GM12864 (cell line): ENCODE data around the gene FRY.

Experiments used
- DNase-seq: peaks from one replicate; pipeline ENCODE4 v3.0.0-alpha.2; 2011; ENCODE audit warnings: low read depth
- H3K4me3 ChIP-seq: 2 replicates; pipeline ENCODE4 v1.5.1; 2011; ENCODE audit warnings: mild to moderate bottlenecking, low read depth, low read length, control low read depth
- TF ChIP-seq, protein P1 (sequence below): IDR thresholded peaks from 2 replicates; pipeline ENCODE4 v1.5.1; 2011; ENCODE audit warnings: low read depth, mild to moderate bottlenecking, moderate library complexity, low read length, control low read depth, inconsistent platforms; ENCODE audit errors: missing control alignments

FRY gene

DNA sequence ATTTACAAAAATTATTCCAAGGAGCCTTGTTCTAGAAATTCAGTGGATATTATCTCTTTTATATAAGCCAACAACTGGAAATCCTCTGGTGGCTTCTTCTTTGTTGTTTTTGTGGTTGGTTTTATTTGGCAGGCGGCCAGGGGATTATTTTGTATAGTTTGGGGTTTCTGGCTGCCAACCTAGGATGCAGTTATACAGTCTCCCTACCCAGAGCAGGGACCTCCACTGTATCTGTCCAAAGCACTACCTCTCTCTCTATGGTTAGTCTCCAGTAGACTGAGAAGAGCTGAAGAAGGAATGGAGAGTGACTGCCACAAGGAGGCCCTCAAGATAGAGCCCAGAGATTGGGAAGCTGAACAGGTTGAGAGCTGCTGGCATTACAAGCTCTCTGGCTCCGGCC is 203.3 kb downstream of the FRY start:
- TF ChIP-seq, protein P1, sequence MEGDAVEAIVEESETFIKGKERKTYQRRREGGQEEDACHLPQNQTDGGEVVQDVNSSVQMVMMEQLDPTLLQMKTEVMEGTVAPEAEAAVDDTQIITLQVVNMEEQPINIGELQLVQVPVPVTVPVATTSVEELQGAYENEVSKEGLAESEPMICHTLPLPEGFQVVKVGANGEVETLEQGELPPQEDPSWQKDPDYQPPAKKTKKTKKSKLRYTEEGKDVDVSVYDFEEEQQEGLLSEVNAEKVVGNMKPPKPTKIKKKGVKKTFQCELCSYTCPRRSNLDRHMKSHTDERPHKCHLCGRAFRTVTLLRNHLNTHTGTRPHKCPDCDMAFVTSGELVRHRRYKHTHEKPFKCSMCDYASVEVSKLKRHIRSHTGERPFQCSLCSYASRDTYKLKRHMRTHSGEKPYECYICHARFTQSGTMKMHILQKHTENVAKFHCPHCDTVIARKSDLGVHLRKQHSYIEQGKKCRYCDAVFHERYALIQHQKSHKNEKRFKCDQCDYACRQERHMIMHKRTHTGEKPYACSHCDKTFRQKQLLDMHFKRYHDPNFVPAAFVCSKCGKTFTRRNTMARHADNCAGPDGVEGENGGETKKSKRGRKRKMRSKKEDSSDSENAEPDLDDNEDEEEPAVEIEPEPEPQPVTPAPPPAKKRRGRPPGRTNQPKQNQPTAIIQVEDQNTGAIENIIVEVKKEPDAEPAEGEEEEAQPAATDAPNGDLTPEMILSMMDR = no peak
- no peak overlapping the region for H3K4me3 ChIP-seq
- DNase-seq = no peak

DNA sequence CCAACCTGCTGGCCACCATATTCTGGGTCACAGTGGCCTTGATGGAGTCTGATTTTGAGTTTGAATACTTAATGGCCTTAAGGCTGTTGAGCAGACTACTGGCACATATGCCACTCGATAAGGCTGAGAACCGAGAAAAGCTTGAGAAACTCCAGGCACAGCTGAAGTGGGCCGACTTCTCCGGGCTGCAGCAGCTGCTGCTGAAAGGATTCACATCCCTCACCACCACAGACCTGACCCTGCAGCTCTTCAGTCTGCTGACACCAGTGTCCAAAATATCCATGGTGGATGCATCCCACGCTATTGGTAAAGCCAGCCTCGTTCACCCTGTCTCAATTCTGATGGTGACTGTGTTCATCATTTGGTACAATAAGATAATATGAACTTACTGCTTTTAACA is 206.1 kb downstream of the FRY start:
- H3K4me3 ChIP-seq = no peak overlapping the region
- TF ChIP-seq, protein P1 = no peak
- DNase-seq = no peak

DNA sequence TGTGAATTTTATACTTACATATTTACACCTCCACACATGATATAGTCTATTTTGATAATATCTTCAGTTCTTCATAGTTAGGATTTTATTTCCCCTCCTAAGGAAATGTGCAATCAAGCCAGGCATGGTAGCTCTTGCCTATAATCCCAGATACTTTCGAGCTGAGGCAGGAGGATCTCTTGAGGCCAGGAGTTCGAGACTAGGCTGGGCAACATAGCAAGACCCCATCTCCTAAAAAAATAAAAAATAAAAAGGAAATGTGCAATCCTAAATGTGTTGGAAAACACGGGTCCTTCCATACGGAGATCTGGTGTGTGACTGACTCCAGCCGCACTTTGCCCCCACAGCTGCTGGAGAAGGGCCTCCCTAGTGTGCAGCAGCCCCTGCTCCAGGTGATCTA is 212.1 kb downstream of the FRY start:
- no peak for DNase-seq
- H3K4me3 ChIP-seq = no peak overlapping the region
- TF ChIP-seq, protein P1 = no peak

DNA sequence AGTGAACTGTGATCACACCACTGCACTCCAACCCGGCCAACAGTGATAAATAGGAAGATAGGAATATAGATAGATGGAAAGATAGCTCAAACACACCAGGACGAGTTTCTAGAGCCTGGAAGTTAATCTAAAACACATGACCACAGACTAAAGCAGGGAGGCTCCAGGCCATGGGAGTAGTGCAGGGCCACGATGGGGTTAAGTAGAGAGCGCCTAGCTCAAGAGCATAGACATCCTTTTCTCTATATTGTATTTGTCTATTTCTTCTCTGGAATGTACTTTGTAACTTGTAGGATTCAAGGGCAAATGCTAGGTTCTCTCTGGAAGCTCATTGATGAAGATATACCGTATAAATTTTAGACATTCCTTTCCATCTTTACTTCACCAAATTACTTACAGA is 214.0 kb downstream of the FRY start:
- no peak overlapping the region for H3K4me3 ChIP-seq
- DNase-seq = no peak
- TF ChIP-seq, protein P1 = no peak

DNA sequence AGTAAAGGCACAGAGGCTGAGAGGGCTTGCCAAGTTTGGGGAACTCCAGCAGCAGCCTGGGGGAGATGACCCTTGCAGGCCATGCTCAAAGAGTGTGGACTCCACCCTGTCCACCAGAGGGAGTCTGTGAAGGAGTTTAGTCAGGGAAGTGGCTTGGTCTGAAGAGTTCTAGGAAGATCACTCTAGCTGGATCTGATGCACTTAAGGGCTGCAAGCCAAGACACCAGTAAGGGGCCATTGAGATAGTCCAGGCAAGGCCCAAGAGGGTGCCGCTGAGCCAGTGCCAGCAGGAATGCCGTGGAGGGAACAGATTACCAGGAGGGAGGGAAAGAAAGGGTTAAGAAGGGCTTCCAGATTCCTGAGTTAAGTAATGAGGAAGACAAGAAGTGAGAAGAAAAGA is 214.9 kb downstream of the FRY start:
- peak; percentile 44 for DNase-seq
- TF ChIP-seq, protein P1 = peak; percentile 90
- H3K4me3 ChIP-seq = no peak overlapping the region

DNA sequence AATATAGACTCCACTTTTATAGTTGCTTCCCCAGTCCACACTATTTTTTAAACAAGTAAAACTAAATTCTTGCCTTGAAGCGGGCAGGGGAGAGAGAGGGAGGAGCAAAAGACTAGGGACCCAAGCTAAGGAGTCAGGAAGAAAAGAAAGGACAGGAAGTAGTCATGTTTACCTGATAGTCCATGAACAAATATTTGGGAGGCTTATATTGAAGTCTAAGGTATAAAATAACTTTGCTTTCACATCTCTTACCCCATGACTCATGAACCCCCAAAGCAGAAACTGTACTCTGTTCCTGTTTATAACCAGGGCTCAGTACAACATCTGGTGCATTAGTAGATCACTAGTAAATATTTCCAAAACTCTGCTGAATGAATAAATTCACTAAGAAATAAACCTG is 216.3 kb downstream of the FRY start:
- no peak for DNase-seq
- TF ChIP-seq, protein P1 = no peak
- no peak overlapping the region for H3K4me3 ChIP-seq

DNA sequence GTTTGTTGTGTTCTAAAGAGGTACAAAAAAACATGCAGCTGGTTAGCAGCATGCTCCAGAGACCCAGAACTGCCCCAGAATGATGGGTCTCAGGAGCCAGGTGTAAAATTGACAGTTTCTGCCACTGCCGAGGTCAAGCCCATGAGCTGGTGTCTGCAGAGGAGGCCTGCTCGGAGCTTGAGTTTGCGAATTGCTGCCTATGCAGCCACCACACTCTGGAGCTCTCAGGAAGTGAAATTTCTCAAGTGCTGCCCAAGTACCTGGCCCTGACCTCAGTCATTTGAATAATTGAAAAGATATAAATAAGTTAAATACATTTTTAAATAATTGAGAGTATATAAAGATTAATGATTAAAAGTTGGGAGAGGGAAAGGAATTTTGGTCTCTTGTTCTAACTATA is 217.2 kb downstream of the FRY start:
- TF ChIP-seq, protein P1 = no peak
- DNase-seq = peak; percentile 64
- H3K4me3 ChIP-seq = no peak overlapping the region
